ENCODE data around the gene ANKS1A. TPM values are rescaled to one million over a fixed set of nuclear protein-coding genes. Genes with fewer than 3 reads are reported as not detected.

ANKS1A gene
- total and polyA plus RNA-seq, 9 donors = 16.0 to 45.0 (median 27.3) TPM

GRCh38 chr6:35084041-35084491 is 195.0 kb downstream of the ANKS1A start:
- no peak overlapping the region for H3K4me3 ChIP-seq
- no peaks in the 10 kb centered on the region for H3K36me3 ChIP-seq
- no peaks in the 10 kb centered on the region for H3K4me1 ChIP-seq (ENCODE audit: insufficient read depth)
- TF ChIP-seq CTCF (IDR thresholded peaks at IDR 0.05) = no peak
- TF ChIP-seq POLR2A (IDR thresholded peaks at IDR 0.05) = no peak
- no peak for TF ChIP-seq EP300 (IDR thresholded peaks at IDR 0.05)
- intact Hi-C loops (cut with DNase I) = no loop called here
- H3K27ac ChIP-seq = no peak overlapping the region
- no peaks in the 10 kb centered on the region for H3K9me3 ChIP-seq
- H3K27me3 ChIP-seq = no peaks in the 10 kb centered on the region
- WGBS, 3 donors = 87 to 89% (median 88%) methylated on average over 14 of the region's 14 CpGs
- DNase-seq = peak in 1 of 5 donors; percentile 37

GRCh38 chr6:35084511-35085203 is 195.6 kb downstream of the ANKS1A start:
- Histone ChIP-seq H3K9me3 (no peaks in the 10 kb centered on the region), H3K27ac (no peak overlapping the region), H3K27me3 (no peaks in the 10 kb centered on the region), H3K4me1 (ENCODE audit: insufficient read depth) (no peaks in the 10 kb centered on the region), H3K4me3 (no peak overlapping the region), H3K36me3 (no peaks in the 10 kb centered on the region)
- WGBS, 3 donors = 89 to 93% (median 92%) methylated on average over 11 to 12 of the region's 12 CpGs
- peak in 1 of 5 donors; percentile 25 for DNase-seq
- intact Hi-C loops (cut with DNase I) = no loop called here
- TF ChIP-seq POLR2A (IDR thresholded peaks at IDR 0.05) (no peak), EP300 (IDR thresholded peaks at IDR 0.05) (no peak)

- WGBS, 3 donors = 91 to 95% (median 92%) methylated on average over 30 of the region's 30 CpGs
- H3K4me3 ChIP-seq = no peak overlapping the region
- TF ChIP-seq POLR2A (IDR thresholded peaks at IDR 0.05) (no peak), CTCF (IDR thresholded peaks at IDR 0.05) (no peak), EP300 (IDR thresholded peaks at IDR 0.05) (no peak)
- H3K4me1 ChIP-seq (ENCODE audit: insufficient read depth) = peaks cover under 1% of the 10 kb centered on the region
- H3K27ac ChIP-seq = no peak overlapping the region
- no peaks in the 10 kb centered on the region for H3K36me3 ChIP-seq
- no peaks in the 10 kb centered on the region for H3K27me3 ChIP-seq
- peak in 1 of 5 donors; percentile 24 for DNase-seq
- no peaks in the 10 kb centered on the region for H3K9me3 ChIP-seq
- intact Hi-C loops (cut with DNase I) = no loop called here
Observed at GRCh38 chr6:35085359-35086281, 196.6 kb downstream of the ANKS1A start.

GRCh38 chr6:35086282-35086632 is 197.2 kb downstream of the ANKS1A start:
- H3K9me3 ChIP-seq = no peaks in the 10 kb centered on the region
- WGBS, 3 donors = 86 to 90% (median 88%) methylated on average over 10 of the region's 10 CpGs
- H3K4me3 ChIP-seq = no peak overlapping the region
- intact Hi-C loops (cut with DNase I) = no loop called here
- H3K4me1 ChIP-seq (ENCODE audit: insufficient read depth) = peaks cover 3% of the 10 kb centered on the region
- no peak for TF ChIP-seq CTCF (IDR thresholded peaks at IDR 0.05)
- no peak for TF ChIP-seq POLR2A (IDR thresholded peaks at IDR 0.05)
- TF ChIP-seq EP300 (IDR thresholded peaks at IDR 0.05) = no peak
- H3K36me3 ChIP-seq = no peaks in the 10 kb centered on the region
- no peak overlapping the region for H3K27ac ChIP-seq
- DNase-seq = peak in 1 of 5 donors; percentile 26
- H3K27me3 ChIP-seq = no peaks in the 10 kb centered on the region

All from ovary (tissue), 9 donors.